HG03432 (cell line): ENCODE measurements around the gene CYP27B1.
"Not testable (repeated sequence)": the region's sequence is repeated elsewhere in the genome, so short reads cannot be mapped to it uniquely, and the experiment has no call there.

Experiments used
- ATAC-seq: cut with Tn5 transposase; IDR thresholded peaks from one replicate; pipeline ENCODE4 v1.9.1; 2021; ENCODE audit warnings: mild to moderate bottlenecking, moderate library complexity; ENCODE audit not compliant: unreplicated experiment

Gene CYP27B1

GRCh38 chr12:57724936-57725740 lies 41.7 kb downstream of the CYP27B1 start:
- no peak for ATAC-seq

GRCh38 chr12:57724003-57724935 lies 42.6 kb downstream of the CYP27B1 start:
- ATAC-seq = no peak

- no peak for ATAC-seq
Observed at GRCh38 chr12:57723630-57723962, 43.3 kb downstream of the CYP27B1 start.

GRCh38 chr12:57722716-57723629 lies 43.9 kb downstream of the CYP27B1 start:
- ATAC-seq = no peak

GRCh38 chr12:57721846-57722608 lies 44.9 kb downstream of the CYP27B1 start:
- not testable (repeated sequence) for ATAC-seq

- ATAC-seq = no peak
Observed at GRCh38 chr12:57720606-57721595, 46.0 kb downstream of the CYP27B1 start.

- no peak for ATAC-seq
Observed at GRCh38 chr12:57719777-57720605, 46.9 kb downstream of the CYP27B1 start.

GRCh38 chr12:57718641-57719528 lies 48.0 kb downstream of the CYP27B1 start:
- ATAC-seq = no peak

GRCh38 chr12:57717846-57718640 lies 48.8 kb downstream of the CYP27B1 start:
- ATAC-seq = no peak

GRCh38 chr12:57717131-57717530 lies 49.7 kb downstream of the CYP27B1 start:
- no peak for ATAC-seq

- ATAC-seq = no peak
Observed at GRCh38 chr12:57716305-57716704, 50.6 kb downstream of the CYP27B1 start.

- no peak for ATAC-seq
Observed at GRCh38 chr12:57715786-57716185, 51.1 kb downstream of the CYP27B1 start.

GRCh38 chr12:57715036-57715748 lies 51.7 kb downstream of the CYP27B1 start:
- not testable (repeated sequence) for ATAC-seq

GRCh38 chr12:57713209-57713608 lies 53.7 kb downstream of the CYP27B1 start:
- no peak for ATAC-seq

GRCh38 chr12:57712701-57713100 lies 54.2 kb downstream of the CYP27B1 start:
- ATAC-seq = no peak
